NCI-H510A (cell line): Measurements from ENCODE around the gene C17orf113.
A peak's percentile ranks its signal among the peaks of the same experiment; 100 is the strongest.
"Not testable (repeated sequence)": the region's sequence is repeated elsewhere in the genome, so short reads cannot be mapped to it uniquely, and the experiment has no call there.

Source experiments
- DNase-seq: peaks from one replicate; lab custom pipeline; 2025; lab: John Stamatoyannopoulos, UW

The C17orf113 gene

DNA sequence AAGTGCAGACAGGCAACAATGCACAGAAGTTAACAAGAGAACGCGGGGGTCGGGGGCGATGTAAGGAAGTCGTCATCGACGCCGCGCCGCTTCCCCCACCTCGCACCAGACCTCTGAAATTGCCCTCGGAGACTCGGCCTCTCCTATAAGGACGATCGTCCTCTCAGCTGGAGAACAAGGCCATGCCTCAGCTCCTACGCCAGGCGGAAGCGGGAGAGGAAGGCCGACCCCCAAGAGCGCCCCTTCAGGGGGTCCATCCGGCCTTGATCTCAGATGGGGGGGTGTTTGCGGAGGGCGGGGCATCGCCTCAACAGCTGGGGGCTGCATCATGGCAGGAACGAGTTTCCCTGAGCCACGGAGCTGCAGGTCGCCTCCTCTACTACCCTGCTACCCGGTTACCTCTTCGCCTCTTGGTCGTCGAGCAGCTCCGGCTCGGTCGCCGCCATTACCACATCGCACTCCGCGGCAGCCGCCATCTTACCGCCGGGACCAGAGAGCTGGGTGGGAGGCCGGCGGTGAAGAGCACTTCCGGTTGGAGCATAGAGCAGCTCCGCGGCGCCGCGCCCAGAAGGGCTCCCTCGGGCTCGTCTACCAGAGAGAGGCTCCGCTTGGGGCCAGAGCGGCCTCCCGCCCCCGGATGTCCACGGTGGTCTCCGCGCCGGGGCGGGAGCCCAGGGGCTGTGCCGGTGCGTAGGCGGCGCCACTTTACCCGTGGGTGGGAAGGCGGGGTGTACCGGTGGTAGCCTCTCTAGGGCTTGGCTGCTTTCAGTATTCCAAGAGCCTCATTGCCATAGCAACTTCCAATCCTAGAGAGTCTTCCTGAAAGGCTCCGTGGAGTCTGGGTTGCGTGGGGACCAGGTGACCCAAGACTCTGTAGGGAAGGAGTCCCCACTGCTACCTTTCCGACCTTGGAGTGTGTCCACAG, 33.2 kb downstream of the C17orf113 start, which contains the start of gene DNAJC7:
Gene DNAJC7 (minus strand): TSS at position 499 of the 925 bp plus-strand sequence. CDS start 23 bp downstream, at position 476.
- DNase-seq, result peak; percentile 91

DNA sequence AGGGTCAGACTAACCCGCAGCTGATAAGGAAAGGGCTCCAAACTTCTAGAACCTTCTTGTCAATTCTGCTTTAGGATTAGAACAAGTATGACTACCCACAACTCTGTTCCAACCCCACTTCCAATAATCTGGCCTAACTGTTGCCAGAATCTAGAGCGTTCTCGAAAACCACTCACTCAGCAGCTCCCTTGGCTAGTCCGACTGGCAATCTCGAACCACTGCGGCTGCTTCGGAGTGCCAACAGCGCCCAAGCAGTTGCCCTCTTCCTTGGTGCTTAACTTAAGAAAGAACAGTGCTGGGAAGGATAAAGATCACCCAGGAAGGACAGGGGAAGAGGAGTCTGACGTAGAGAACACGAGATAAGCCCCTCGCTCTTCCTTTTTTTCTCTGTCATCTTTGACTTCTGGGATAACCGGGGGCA, 34.0 kb downstream of the C17orf113 start:
- DNase-seq, result no peak

DNA sequence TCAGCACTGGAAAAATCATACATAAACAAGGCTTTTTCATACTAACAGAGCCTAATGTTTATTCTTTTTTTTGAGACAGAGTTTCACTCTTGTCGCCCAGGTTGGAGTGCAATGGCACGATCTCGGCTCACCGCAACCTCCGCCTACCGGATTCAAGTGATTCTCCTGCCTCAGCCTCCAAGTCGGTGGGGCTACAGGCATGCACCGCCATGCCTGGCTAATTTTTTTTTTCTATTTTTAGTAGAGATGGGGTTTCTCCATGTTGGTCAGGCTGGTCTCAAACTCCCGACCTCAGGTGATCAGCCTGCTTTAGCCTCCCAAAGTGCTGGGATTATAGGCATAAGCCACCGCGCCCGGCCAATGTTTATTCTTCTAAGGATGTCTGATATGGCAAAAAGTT, 36.7 kb downstream of the C17orf113 start:
- DNase-seq, result not testable (repeated sequence)

DNA sequence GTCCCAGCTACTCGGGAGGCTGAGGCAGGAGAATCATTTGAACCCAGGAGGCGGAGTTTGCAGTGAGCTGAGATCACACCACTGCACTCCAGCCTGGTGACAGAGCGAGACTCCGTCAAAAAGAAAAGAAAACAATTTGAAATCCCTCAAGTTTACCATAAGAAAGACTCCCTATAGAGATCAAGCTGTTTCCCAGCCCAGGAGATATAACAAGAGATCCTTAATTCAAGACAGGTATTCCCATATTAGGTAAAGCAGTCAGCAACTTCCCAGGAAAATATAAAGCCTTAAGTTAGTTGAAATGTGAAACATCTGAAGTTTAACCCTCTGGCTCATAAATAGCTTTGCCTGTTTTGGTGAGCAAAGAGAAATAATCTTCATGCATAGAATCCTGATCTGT, 38.0 kb downstream of the C17orf113 start:
- not testable (repeated sequence) for DNase-seq

DNA sequence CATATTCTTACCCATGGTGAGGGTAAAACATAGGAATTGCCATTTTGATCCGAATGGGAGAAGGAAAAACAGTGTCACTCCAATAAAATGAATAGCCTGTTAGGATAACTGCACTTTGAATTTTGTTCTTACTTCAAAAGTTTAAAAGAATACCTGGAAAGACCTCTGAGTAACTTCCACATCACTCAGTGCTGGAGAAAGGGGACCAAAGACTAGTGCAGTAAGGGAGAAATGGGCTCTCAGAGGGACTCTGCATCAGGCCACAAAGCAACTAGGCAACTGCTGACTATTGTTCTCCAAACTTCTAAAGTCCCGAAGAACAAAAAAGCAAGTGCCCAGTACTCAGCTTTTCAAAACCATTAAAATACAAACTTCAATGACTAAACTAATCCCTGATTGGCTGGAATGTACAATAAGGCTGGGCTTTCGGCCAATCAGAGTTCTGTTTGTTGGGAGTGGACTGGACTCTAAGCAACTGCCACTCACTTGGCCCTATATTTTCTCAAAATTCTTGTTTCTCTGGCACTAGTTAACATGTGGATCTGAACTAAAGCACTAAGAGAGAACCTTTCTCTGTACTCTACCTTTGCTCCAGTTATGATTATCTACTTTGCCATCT, 39.4 kb downstream of the C17orf113 start:
- no peak for DNase-seq

DNA sequence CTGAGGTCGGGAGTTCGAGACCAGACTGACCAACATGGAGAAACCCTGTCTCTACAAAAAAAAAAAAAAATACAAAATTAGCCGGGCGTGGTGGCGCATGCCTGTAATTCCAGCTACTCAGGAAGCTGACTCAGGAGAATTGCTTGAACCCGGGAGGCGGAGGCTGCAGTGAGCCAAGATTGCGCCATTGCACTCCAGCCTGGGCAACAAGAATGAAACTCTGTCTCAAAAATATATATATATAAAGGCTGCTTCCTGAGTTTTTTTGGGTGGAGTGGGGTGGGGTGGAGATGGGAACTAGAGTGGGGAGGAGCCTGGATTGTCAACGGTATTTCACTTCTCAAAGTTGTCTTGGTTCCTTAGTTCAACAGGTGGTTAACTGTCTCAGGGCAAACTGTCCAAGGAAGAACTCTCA, 40.1 kb downstream of the C17orf113 start:
- DNase-seq, result not testable (repeated sequence)

DNA sequence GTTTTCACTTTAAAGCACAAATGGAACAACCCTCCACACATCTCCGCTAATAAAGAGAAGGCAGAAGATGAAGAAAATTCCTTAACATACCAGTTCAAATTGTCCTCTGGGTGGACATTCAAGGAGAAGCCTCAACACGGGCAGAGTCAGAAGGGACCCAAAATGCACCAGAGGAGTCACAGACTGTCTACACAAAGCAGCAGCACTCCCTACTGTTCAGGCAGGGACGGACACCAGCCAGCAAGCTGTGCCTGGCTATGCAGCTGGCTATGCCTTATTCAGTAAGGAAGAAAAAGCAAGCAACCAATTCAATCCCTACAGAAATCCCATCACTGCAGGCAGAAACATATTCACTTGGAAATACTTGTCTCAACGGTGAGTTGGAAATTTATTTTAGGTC, 41.2 kb downstream of the C17orf113 start:
- no peak for DNase-seq

DNA sequence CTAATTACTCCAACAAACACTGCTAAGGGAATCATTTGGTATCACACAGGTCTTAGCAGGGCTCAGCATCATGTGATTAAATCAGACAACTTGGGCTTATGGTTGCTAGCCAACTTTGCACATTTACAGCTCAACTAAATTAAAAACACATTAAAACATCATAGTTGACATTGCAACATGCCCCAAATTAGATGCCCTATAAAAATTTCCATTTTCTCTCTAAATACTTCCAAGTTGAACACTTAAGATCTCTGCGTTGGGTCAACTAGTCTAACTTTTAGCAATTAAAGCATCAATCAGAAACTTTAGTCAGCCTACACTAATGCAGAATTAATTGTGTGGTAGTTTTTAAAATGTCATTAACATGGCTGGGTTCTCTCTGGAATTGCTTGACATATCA, 45.2 kb downstream of the C17orf113 start:
- DNase-seq, result no peak

DNA sequence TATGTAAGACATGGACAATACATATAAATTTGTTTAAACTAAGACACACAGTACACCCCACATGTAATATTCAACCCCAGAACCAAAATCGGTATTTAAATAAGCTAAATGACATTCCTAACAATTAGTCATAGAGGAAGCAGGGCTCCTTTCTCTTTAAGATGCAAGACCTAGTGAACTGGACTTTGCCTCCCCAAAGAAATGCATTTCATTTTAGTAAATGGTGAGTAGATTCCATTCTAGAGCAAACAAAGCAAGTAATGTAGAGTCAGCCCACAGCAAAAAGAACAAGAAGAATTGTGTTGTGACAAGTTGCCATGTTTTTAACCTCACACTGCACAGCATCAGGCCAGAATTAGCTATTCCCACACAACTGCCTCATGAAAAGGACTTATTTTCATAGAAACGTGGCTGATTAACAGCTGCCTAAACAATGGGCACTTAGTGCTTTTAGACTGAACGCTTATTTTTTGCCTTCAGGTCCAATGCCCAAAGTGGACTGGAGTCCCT, 47.6 kb downstream of the C17orf113 start:
- no peak for DNase-seq

DNA sequence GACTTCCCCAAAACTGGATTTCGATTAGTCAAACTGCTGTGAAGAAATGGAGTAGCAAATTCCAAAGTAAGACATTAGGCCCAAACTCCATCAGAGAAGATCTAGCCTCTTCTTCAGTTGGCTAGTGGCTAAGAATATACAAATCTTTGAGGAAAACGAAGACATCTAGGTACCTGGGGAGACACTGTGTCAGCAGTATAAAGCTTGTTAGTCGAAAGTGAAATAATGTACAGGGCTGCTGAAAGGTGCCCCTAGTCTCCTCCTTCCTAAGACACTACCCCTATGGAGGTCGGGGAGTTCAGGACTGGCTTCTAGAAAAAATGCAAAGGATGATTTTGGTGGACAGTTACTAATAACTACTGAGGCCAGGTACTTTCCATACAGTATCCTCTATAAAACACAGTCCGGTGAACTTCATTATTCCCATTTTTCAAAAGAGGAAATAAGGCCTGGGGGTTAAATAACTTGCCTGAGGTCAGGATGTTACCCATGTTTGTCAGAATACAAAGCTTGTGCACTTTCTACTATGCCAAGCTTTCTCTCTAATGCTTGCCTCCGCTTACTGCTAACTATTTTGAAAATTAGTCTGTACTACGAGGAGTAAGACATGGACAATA, 48.1 kb downstream of the C17orf113 start:
- no peak for DNase-seq

DNA sequence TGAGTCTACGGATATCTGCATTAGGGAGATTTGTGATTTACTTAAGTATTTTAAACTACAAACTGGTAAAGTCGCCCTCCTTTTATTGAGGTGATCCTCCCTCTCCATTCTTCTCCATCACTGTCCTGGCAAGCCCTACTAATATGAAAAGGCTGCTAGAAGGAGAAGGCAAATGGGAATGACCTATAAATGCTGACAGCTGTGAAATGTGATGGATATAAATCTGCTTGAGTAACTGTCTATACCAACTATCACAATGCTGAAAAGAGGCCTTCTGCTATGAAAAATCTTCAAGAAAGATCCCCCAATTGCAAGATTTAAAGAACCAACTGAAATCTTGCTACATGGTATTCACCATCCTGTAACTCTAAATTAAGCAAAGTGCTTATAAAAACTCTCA, 48.7 kb downstream of the C17orf113 start:
- no peak for DNase-seq

DNA sequence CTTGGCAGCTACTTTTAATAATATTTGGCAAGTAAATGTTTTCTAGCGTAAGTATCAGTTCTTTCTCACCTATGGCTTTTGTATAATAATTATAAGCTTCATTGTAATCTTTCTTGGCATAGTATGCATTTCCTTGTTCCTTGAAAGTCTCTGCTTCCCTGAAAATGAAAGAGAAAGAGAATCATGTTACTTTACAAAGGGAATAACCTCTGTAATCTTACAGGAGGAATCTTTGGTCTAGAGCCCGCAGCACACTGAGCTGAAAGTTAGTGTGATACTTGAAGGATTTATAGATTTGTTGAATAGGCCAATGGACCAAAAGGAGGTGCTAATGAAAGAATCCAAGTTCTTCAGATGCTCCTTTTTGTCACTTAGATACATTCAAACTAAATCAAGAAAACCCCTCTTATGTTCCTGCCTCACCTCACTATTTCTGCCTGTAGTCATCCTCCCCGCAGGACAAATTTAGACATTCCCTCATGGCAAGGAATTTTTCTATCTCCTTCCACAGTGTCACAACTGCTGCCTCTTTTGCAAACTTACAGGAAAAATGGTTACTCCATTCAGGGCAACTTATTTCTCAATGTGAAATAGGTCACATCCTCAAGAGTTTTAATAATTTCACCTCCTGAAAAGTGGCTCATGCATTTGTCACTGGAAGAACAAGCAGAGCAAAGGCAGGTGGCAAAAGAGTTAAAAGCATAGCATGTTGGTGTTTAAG, 49.8 kb downstream of the C17orf113 start:
- DNase-seq, result no peak

DNA sequence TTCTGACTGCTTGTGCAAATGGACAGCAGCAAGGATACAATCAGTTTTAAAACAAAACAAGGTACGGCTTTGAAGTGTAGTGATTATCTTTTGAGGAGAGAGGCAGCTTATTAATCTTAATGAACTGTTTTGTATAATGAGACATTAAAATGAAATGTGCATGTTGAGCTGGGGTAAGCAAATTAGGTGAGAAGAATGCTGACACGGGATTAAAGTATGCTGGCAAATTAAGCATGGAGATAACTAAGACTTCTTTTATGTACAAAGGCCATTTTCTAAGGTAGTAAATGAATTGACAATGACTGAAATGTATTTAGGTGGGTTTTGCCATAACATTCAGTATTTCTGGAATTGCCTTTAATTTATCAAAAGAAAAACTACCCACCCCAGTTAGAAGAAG, 51.9 kb downstream of the C17orf113 start:
- no peak for DNase-seq

DNA sequence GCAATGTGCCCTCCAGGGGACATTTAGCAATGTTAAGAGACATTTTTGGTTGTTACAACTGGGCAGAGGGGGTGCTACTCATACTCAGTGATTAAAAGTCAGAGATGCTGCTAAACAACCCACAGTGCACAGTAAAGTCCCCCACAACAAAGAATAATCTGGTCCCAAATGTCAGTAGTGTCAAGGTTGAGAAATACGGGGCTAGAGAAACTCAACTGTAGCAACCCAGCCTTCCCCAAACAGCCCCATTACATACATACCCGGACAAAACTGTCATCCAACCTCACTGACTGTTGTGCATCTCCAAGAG, 53.6 kb downstream of the C17orf113 start:
- DNase-seq, result no peak

DNA sequence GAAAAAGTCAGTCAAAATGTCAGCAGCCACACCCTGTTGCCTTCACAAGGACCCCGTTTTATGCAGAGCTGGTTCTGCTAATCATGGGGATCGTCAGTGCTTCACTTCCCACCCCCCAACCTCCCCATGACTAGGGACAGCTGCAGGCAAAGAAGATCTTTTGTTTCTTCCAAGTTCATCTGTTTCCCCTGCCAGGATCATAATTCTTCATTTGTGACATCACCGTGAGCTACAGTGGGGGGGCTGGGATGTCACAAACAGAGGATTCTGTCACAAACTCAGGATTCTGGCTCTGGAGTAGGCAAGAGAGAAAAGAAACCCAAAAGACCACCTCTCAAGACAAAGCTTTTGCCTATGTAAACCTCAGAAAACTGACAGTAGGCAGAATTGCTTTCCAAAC, 57.8 kb downstream of the C17orf113 start:
- DNase-seq, result no peak

DNA sequence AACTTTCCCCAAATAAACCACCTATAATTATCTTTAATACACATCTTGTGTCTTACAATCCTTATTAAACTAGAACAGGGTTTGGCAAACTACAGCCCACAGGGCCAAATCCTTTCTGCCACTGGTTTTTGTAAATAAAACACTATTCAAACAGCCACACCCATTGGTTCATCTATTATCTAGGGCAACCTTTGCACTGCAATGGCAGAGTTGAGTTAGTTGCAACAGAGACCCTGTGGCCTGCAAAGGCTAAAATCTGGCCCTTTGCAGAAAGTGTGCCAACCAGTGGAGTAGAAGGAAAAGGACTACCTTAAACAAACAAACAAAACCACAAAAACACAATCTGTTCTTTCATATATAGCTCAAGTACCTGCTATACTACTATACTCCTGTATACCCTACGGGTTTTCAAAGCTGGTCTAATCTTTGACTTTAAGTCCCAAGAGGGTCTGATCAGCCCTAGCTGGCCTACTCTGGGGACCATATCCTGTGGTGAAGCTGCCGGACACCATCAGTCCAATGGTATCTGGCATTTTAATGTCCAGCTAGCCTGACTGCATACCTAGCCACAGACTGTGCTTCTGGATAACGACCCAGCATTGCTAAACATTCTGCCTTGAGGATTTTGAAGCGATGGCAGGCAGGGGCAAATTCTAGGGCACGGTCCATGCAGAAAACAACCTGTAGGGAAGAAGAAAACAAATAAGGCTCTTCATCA, 60.5 kb downstream of the C17orf113 start:
- no peak for DNase-seq

DNA sequence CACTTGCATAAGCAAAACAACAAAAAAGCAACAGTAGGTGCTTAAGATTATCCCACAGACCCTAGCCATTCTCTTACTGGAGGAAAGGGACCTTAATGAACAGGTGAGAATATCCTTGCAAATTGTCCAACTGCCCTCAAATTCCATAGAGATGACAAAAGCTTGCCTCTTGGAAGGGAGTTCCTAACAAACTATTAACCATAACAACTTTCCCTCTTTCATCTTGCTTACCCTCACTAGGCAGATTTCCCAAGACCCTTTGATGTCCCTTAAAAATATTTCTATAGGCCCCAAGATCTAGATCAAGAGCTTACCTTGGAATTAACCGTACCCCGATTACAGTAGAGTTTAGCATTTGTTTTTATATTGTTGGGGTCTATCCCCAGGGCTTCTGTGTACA, 62.0 kb downstream of the C17orf113 start:
- DNase-seq, result no peak
